CD4-positive, alpha-beta T cell (primary cell): ENCODE measurements around the gene IGF1R. TPM values are rescaled to one million over a fixed set of nuclear protein-coding genes. Genes with fewer than 3 reads are reported as not detected.

Experiments
- ATAC-seq: fragments of 200-7000 bp; cut with Tn5 transposase; one replicate; pipeline ENCODE4 v1.10.0; 2022; ENCODE audit warnings: mild to moderate bottlenecking; ENCODE audit not compliant: poor library complexity
- CTCF ChIA-PET: fragments of 350-600 bp; sonication (Branson Sonifier 250); formaldehyde crosslinking; loops from one replicate; lab custom pipeline; 2021; ENCODE audit warnings: antibody characterized with exemption, inconsistent platforms; lab: Charles Lee
- POLR2A ChIA-PET: fragments of 350-600 bp; sonication (Branson Sonifier 250); formaldehyde crosslinking; loops from one replicate; lab custom pipeline; 2021; ENCODE audit warnings: antibody characterized with exemption, inconsistent platforms; lab: Charles Lee
- DNase-seq, 14 experiments: peaks; one replicate each; pipeline ENCODE4 v3.0.0-alpha.2; 2013 to 2020; ENCODE audit warnings: mixed read lengths in 2 of 14
- H3K27ac ChIP-seq, 2 donors: one replicate each; pipeline versions ENCODE4 v1.5.1 to v1.7.0; 2013; ENCODE audit warnings: low read length in 2 of 2, low read depth in 1 of 2, mild to moderate bottlenecking in 1 of 2
- H3K27me3 ChIP-seq, 2 experiments: 1 replicate in 1 of 2; 2 replicates in 1 of 2; pipeline versions ENCODE4 v1.6.1 to v1.7.0; 2013; ENCODE audit warnings: low read length in 2 of 2, control low read depth in 1 of 2, mild to moderate bottlenecking in 1 of 2, moderate library complexity in 1 of 2; ENCODE audit not compliant: insufficient read depth in 2 of 2, control insufficient read depth in 1 of 2
- H3K36me3 ChIP-seq: one replicate; pipeline ENCODE4 v1.6.1; 2013; ENCODE audit warnings: low read length, control low read depth; ENCODE audit not compliant: insufficient read depth
- H3K4me1 ChIP-seq: one replicate; pipeline ENCODE4 v1.6.1; 2013; ENCODE audit warnings: low read length, control low read depth; ENCODE audit not compliant: insufficient read depth
- H3K4me3 ChIP-seq: one replicate; pipeline ENCODE4 v1.5.1; 2013; ENCODE audit warnings: mild to moderate bottlenecking, low read length, moderate library complexity
- H3K9me3 ChIP-seq, 2 experiments: 1 replicate in 1 of 2; 2 replicates in 1 of 2; pipeline versions ENCODE4 v1.6.1 to v1.7.0; 2013; ENCODE audit warnings: low read length in 2 of 2, mild to moderate bottlenecking in 2 of 2, control low read depth in 1 of 2, moderate library complexity in 1 of 2; ENCODE audit not compliant: control insufficient read depth in 1 of 2, insufficient read depth in 1 of 2
- H3K27ac Mint-ChIP-seq: one replicate; pipeline ENCODE4 v1.8.0; 2020; ENCODE audit warnings: mixed read lengths
- H3K27me3 Mint-ChIP-seq: one replicate; pipeline ENCODE4 v1.8.0; 2021; ENCODE audit warnings: mixed read lengths
- H3K36me3 Mint-ChIP-seq: one replicate; pipeline ENCODE4 v1.8.0; 2021; ENCODE audit warnings: low read depth, mixed read lengths
- H3K4me1 Mint-ChIP-seq: one replicate; pipeline ENCODE4 v1.8.0; 2021; ENCODE audit warnings: low read depth, mixed read lengths
- H3K4me3 Mint-ChIP-seq: one replicate; pipeline ENCODE4 v1.8.0; 2020; ENCODE audit warnings: mild to moderate bottlenecking, mixed read lengths
- H3K9me3 Mint-ChIP-seq: one replicate; pipeline ENCODE4 v1.8.0; 2020; ENCODE audit warnings: mixed read lengths
- CTCF ChIP-seq: fragments of 200-600 bp; IDR thresholded peaks from one replicate; pipeline ENCODE4 v1.8.0; 2022; ENCODE audit warnings: antibody characterized with exemption, mild to moderate bottlenecking
- intact Hi-C, 2 experiments: fragments of 100-400 bp; cut with DNase I in 1 of 2; cut with micrococcal nuclease in 1 of 2; formaldehyde crosslinking; loops; one replicate each; pipeline versions ENCODE4 v1.15.1 to v1.9.0; 2023 to 2025; cut with DNase I, micrococcal nuclease
- total RNA-seq, 174 experiments: library from RNA in 2 of 174; stranded (reverse) in 2 of 174; gene quantifications; one replicate each; pipeline ENCODE4 v1.2.3 and lab custom pipeline; 2021 to 2026

IGF1R gene
- total RNA-seq, 2 experiments from 2014 or later, result 39.2 to 40.3 TPM

GRCh38 chr15:98651581-98652220 lies 3.4 kb downstream of the IGF1R start:
- peaks cover 58% of the 10 kb centered on the region for H3K4me1 Mint-ChIP-seq
- H3K27ac Mint-ChIP-seq, result peak overlapping the region; percentile 99
- Histone ChIP-seq H3K27me3 (peaks cover 16 to 17% of the 10 kb centered on the region in 2 experiments), H3K36me3 (no peaks in the 10 kb centered on the region), H3K9me3 (peaks cover 0 to 13% of the 10 kb centered on the region in 2 experiments), H3K4me3 (peak overlapping the region; percentile 75), H3K27ac (peak overlapping the region in 1 of 2 donors; percentile 83), H3K4me1 (peaks cover 33% of the 10 kb centered on the region)
- no peak for TF ChIP-seq CTCF
- ATAC-seq (peak; percentile 8), DNase-seq (peak in 8 of 14 experiments; percentile 10 to 37 (median 16))
- H3K9me3 Mint-ChIP-seq, result no peaks in the 10 kb centered on the region
- ChIA-PET POLR2A (interaction anchor here (0.8 to 1.9 kb wide), 13 partner anchors 10 to 1945 kb away, joined by 3 to 11 read pairs (median 3); partner anchors contain the start of gene LYSMD4), CTCF (interaction anchor here (1.3 kb wide), 1 partner anchor 133 kb away, joined by 4 read pairs; no protein-coding TSS in a partner anchor)
- peak overlapping the region; percentile 99 for H3K4me3 Mint-ChIP-seq
- H3K36me3 Mint-ChIP-seq, result peaks cover 21% of the 10 kb centered on the region
- H3K27me3 Mint-ChIP-seq, result peaks cover 26% of the 10 kb centered on the region
- intact Hi-C loops, result loop anchor here (1.0 to 10.0 kb wide), 5 partner anchors 8 to 1273 kb away; no protein-coding TSS in a partner anchor

GRCh38 chr15:98653686-98654085 lies 5.3 kb downstream of the IGF1R start:
- Mint-ChIP-seq H3K27ac (peak overlapping the region; percentile 99), H3K4me1 (peaks cover 74% of the 10 kb centered on the region), H3K4me3 (no peak overlapping the region), H3K36me3 (peaks cover 12% of the 10 kb centered on the region), H3K27me3 (peaks cover 23% of the 10 kb centered on the region), H3K9me3 (no peaks in the 10 kb centered on the region)
- ChIA-PET POLR2A (interaction anchor here (1.9 kb wide), 1 partner anchor 18 kb away, joined by 7 read pairs; no protein-coding TSS in a partner anchor), CTCF (no interaction called here)
- Histone ChIP-seq H3K4me1 (peaks cover 25% of the 10 kb centered on the region), H3K4me3 (no peak overlapping the region), H3K27ac (no peak overlapping the region), H3K9me3 (peaks cover 0 to 13% of the 10 kb centered on the region in 2 experiments), H3K27me3 (peaks cover 16 to 17% of the 10 kb centered on the region in 2 experiments), H3K36me3 (no peaks in the 10 kb centered on the region)
- TF ChIP-seq CTCF, result no peak
- DNase-seq, result no peak
- intact Hi-C loops, result loop anchor here (5.0 to 10.0 kb wide), 4 partner anchors 51 to 1271 kb away; no protein-coding TSS in a partner anchor
- no peak for ATAC-seq

- peaks cover 0 to 13% of the 10 kb centered on the region in 2 experiments for H3K9me3 ChIP-seq
- H3K4me3 ChIP-seq, result no peak overlapping the region
- no peaks in the 10 kb centered on the region for H3K36me3 ChIP-seq
- peaks cover 26% of the 10 kb centered on the region for H3K4me1 ChIP-seq
- peaks cover 16 to 17% of the 10 kb centered on the region in 2 experiments for H3K27me3 ChIP-seq
- H3K27ac Mint-ChIP-seq, result no peak overlapping the region
- ATAC-seq (no peak), DNase-seq (no peak)
- intact Hi-C loops, result loop anchor here (5.0 to 10.0 kb wide), 5 partner anchors 50 to 1270 kb away; no protein-coding TSS in a partner anchor
- H3K4me1 Mint-ChIP-seq, result peaks cover 79% of the 10 kb centered on the region
- TF ChIP-seq CTCF, result no peak
- H3K4me3 Mint-ChIP-seq, result no peak overlapping the region
- no peak overlapping the region for H3K27ac ChIP-seq
- H3K9me3 Mint-ChIP-seq, result no peaks in the 10 kb centered on the region
- POLR2A ChIA-PET, result no interaction called here
- H3K27me3 Mint-ChIP-seq, result peaks cover 23% of the 10 kb centered on the region
- CTCF ChIA-PET, result no interaction called here
- H3K36me3 Mint-ChIP-seq, result peaks cover 12% of the 10 kb centered on the region
These were observed 6.5 kb downstream of the IGF1R start for GRCh38 chr15:98654790-98655360.
